Ascending aorta (tissue), 2 donors: Measurements from ENCODE around the gene NAA35. TPM values are rescaled to one million over a fixed set of nuclear protein-coding genes. Genes with fewer than 3 reads are reported as not detected.
"Not testable (repeated sequence)": the region's sequence is repeated elsewhere in the genome, so short reads cannot be mapped to it uniquely, and the experiment has no call there.

Experiments
- DNase-seq, 2 donors: peaks; one replicate each; pipeline ENCODE4 v3.0.0-alpha.2; 2019; ENCODE audit warnings: low spot score in 2 of 2
- H3K27ac ChIP-seq, 2 donors: fragments of 200-600 bp; sonication (generic); one replicate each; pipeline ENCODE4 v1.5.1; 2016 to 2017; ENCODE audit warnings: mild to moderate bottlenecking in 1 of 2
- H3K27me3 ChIP-seq: fragments of 200-600 bp; sonication (generic); one replicate; pipeline ENCODE4 v1.5.1; 2017
- H3K36me3 ChIP-seq, 2 donors: fragments of 200-600 bp; sonication (generic); one replicate each; pipeline ENCODE4 v1.5.1; 2016
- H3K4me1 ChIP-seq, 2 donors: fragments of 200-600 bp; sonication (generic); one replicate each; pipeline ENCODE4 v1.5.1; 2016 to 2017; ENCODE audit warnings: mild to moderate bottlenecking in 1 of 2
- H3K4me3 ChIP-seq, 2 donors: fragments of 200-600 bp; sonication (generic); one replicate each; pipeline ENCODE4 v1.5.1; 2016 to 2017; ENCODE audit warnings: mild to moderate bottlenecking in 1 of 2
- H3K9me3 ChIP-seq, 2 donors: fragments of 200-600 bp; sonication (generic); one replicate each; pipeline ENCODE4 v1.5.1; 2016
- intact Hi-C: fragments of 100-400 bp; cut with DNase I; formaldehyde crosslinking; loops from one replicate; pipeline ENCODE4 v1.15.1; 2023
- total RNA-seq: library from RNA; depleted of rRNA; stranded (reverse); fragments of >200 nt; gene quantifications from one replicate; pipeline ENCODE4 v1.1.0, GENCODE V29; 2016
- TF ChIP-seq, protein P1 (sequence below), 3 experiments: fragments of 200-600 bp in 2 of 3; fragments of 450-650 bp in 1 of 3; sonication (generic) in 2 of 3; IDR thresholded peaks; one replicate each; pipeline ENCODE4 v1.5.1; 2016 to 2019; ENCODE audit warnings: antibody characterized with exemption in 3 of 3, mild to moderate bottlenecking in 1 of 3, moderate library complexity in 1 of 3

The NAA35 gene
- total RNA-seq, 1 donor from 2014 or later: 3.3 TPM

- Histone ChIP-seq H3K27me3 (no peaks in the 10 kb centered on the region), H3K4me3 (no peak overlapping the region), H3K27ac (no peak overlapping the region), H3K9me3 (no peaks in the 10 kb centered on the region), H3K36me3 (no peaks in the 10 kb centered on the region), H3K4me1 (no peaks in the 10 kb centered on the region)
- TF ChIP-seq, protein P1, sequence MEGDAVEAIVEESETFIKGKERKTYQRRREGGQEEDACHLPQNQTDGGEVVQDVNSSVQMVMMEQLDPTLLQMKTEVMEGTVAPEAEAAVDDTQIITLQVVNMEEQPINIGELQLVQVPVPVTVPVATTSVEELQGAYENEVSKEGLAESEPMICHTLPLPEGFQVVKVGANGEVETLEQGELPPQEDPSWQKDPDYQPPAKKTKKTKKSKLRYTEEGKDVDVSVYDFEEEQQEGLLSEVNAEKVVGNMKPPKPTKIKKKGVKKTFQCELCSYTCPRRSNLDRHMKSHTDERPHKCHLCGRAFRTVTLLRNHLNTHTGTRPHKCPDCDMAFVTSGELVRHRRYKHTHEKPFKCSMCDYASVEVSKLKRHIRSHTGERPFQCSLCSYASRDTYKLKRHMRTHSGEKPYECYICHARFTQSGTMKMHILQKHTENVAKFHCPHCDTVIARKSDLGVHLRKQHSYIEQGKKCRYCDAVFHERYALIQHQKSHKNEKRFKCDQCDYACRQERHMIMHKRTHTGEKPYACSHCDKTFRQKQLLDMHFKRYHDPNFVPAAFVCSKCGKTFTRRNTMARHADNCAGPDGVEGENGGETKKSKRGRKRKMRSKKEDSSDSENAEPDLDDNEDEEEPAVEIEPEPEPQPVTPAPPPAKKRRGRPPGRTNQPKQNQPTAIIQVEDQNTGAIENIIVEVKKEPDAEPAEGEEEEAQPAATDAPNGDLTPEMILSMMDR (IDR thresholded peaks at IDR 0.05): no peak
- DNase-seq: no peak
- intact Hi-C loops: no loop called here
Measured at GRCh38 chr9:85917756-85918155, 23.2 kb upstream of the NAA35 start.

DNA sequence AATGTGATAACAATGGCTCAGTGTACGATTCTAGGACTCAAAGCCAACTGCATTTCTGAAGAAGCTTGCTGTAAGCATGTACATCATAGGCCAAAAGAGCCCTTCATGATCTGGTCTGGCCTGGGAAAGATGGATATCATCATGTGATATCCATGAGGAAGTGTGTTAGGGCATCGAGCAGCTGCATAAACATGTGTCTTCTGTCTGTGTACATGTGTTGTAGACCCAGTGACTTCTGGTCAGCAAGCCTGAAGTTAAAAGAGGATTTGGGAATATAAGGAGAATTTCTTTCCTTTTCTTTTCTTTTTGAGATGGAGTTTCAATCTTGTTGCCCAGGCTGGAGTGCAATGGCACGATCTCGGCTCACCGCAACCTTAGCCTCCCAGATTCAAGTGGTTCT lies 15.5 kb upstream of the NAA35 start:
- no peak overlapping the region for H3K4me3 ChIP-seq
- intact Hi-C loops: no loop called here
- no peaks in the 10 kb centered on the region for H3K27me3 ChIP-seq
- TF ChIP-seq, protein P1 (IDR thresholded peaks at IDR 0.05): no peak
- DNase-seq: no peak
- H3K4me1 ChIP-seq: peaks cover 0 to 9% of the 10 kb centered on the region in 2 donors
- H3K27ac ChIP-seq: no peak overlapping the region
- no peaks in the 10 kb centered on the region for H3K9me3 ChIP-seq
- no peaks in the 10 kb centered on the region for H3K36me3 ChIP-seq

- TF ChIP-seq, protein P1 (IDR thresholded peaks at IDR 0.05): no peak
- intact Hi-C loops: loop anchor here (1.0 kb wide), 1 partner anchor 13 kb away; no protein-coding TSS in a partner anchor
Measured at GRCh38 chr9:85927076-85927475, 13.9 kb upstream of the NAA35 start.

DNA sequence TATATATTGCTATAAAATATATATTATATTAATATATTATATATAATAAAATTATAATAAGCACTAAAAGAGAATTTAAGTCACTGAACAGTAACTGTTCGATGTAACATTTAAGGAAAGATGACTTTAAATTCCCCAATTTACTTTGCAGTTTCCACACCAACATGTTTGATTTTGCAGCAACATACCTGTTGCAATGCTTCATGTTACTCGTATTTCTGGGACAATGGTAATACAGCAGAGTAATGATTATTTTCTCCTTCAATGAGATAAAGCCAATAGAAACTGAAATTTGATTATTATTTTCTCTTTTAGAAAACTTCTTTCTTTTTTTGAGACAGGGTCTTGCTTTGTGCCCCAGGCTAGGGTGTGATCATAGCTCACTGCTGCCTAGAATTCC lies 9.5 kb upstream of the NAA35 start:
- TF ChIP-seq, protein P1 (IDR thresholded peaks at IDR 0.05): no peak
- no peak for DNase-seq
- Histone ChIP-seq H3K4me1 (peaks cover 0 to 5% of the 10 kb centered on the region in 2 donors), H3K4me3 (no peak overlapping the region), H3K36me3 (no peaks in the 10 kb centered on the region), H3K27me3 (no peaks in the 10 kb centered on the region), H3K27ac (no peak overlapping the region), H3K9me3 (no peaks in the 10 kb centered on the region)
- intact Hi-C loops: no loop called here

More at GRCh38 chr9:85927076-85927475, 13.9 kb upstream of the NAA35 start:
- Histone ChIP-seq H3K36me3 (no peaks in the 10 kb centered on the region), H3K27ac (peak overlapping the region; percentile 12 to 19), H3K27me3 (no peaks in the 10 kb centered on the region), H3K9me3 (no peaks in the 10 kb centered on the region), H3K4me3 (no peak overlapping the region), H3K4me1 (peaks cover 0 to 9% of the 10 kb centered on the region in 2 donors)
- DNase-seq: no peak

GRCh38 chr9:85935950-85936349 lies 5.0 kb upstream of the NAA35 start:
- DNase-seq, H3K4me1 ChIP-seq, intact Hi-C loops, H3K27ac ChIP-seq, H3K36me3 ChIP-seq, H3K9me3 ChIP-seq, H3K4me3 ChIP-seq, H3K27me3 ChIP-seq: not testable (repeated sequence)

DNA sequence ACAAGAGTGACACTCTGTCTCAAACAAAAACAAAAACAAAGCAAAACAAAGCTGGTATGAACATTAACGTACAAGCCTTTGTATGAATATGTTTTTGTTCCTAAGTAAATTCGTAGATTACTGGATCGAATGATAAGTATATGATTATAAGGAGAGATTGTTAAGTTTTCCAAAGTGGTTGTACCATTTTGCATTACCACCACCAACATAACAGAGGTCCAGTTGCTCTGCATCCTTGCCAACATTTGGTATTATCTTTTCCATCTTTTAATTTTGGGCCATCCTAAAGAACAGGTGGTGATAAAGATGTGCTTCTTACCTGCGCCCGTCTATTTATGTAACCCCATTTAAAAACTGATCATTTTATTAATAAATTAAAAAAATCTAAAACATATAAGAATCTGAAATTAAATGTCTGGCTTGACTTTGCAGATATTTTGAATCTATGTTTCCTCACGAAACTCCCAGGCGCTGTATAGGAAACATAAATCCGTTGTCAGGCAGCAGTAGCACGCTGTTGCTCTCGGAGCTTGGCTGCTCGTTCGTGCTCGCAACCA lies 593 bp upstream of the NAA35 start:
- peak overlapping the region; percentile 72 to 89 for H3K27ac ChIP-seq
- no peaks in the 10 kb centered on the region for H3K9me3 ChIP-seq
- no peaks in the 10 kb centered on the region for H3K27me3 ChIP-seq
- DNase-seq: no peak
- TF ChIP-seq, protein P1 (IDR thresholded peaks at IDR 0.05): no peak
- peak overlapping the region; percentile 74 to 84 for H3K4me3 ChIP-seq
- intact Hi-C loops: loop anchor here (1.0 to 5.0 kb wide), 5 partner anchors 13 to 412 kb away; partner anchors contain the start of genes AGTPBP1, ISCA1 and TUT7
- H3K36me3 ChIP-seq: peaks cover 0 to 6% of the 10 kb centered on the region in 2 donors
- peaks cover 0 to 18% of the 10 kb centered on the region in 2 donors for H3K4me1 ChIP-seq
